ENCODE results near the gene GPR55. TPM values are rescaled to one million over a fixed set of nuclear protein-coding genes. Genes with fewer than 3 reads are reported as not detected.

Gene GPR55
- total RNA-seq, 1 donor from 2014 or later: not detected

GRCh38 chr2:230922951-230923717 is 1.9 kb downstream of the GPR55 start:
- DNase-seq (ENCODE audit: low spot score in 2 of 2) (no peak), FAIRE-seq (no peak)

- FAIRE-seq (no peak), DNase-seq (ENCODE audit: low spot score in 2 of 2) (no peak)
Observed at GRCh38 chr2:230921806-230922595, 3.0 kb downstream of the GPR55 start.

GRCh38 chr2:230920167-230920566 is 4.9 kb downstream of the GPR55 start:
- no peak for DNase-seq (ENCODE audit: low spot score in 2 of 2)
- FAIRE-seq: no peak

DNA sequence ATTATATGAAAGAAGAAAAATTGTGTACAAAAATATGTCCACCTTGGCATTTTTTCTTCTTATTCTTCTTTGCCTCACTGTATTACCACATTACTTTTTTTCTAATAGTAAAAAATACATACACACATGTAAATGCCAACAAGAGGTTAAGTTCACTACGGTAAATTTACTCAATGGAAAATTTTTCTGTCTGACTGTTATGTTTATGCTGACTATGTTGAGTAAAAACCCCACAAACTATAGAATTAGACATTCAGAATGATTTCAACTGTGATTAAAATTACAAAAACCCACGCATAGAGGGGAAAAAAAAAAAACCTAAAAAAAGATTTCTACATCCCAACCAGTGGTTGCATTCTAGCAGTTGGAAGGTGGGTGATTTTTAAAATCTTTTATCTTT is 5.4 kb downstream of the GPR55 start:
- no peak for DNase-seq (ENCODE audit: low spot score in 2 of 2)
- no peak for FAIRE-seq

DNA sequence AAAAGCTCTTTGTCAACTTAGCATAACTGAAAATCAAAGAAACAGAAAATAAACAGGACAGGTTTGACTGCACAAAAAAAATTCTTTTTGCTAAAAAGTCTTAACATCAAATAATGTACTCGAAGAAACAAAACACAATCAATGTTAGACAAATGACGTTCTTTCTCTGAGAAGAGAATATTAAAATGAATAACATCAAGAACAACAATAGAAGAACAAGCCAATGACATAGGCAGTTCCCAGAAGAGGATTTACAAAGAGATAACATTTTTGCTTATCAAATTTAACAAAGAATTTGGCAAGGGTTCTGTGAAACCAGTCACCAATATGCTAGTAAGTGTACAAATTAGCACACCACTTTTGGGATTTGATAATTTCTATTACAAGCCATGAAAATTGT is 5.8 kb downstream of the GPR55 start:
- no peak for DNase-seq (ENCODE audit: low spot score in 2 of 2)
- no peak for FAIRE-seq

DNA sequence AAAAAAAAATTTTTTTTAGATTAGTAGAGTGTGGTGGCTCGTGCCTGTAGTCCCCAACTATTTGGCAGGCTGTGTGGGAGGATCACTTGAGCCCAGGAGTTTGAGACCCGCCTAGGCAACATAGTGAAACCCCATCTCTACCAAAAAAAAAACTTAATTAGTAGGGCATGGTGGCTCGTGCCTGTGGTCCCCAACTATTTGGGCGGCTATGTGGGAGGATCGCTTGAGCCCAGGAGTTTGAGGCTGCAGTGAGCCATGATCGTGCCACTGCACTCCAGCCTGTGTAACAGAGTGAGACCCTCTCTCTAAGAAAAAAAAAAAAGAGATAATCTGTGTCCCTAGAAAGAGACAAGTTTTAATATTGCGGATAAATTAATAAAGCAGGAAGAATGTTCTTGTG is 8.8 kb downstream of the GPR55 start:
- DNase-seq (ENCODE audit: low spot score in 2 of 2) (no peak), FAIRE-seq (no peak)

DNA sequence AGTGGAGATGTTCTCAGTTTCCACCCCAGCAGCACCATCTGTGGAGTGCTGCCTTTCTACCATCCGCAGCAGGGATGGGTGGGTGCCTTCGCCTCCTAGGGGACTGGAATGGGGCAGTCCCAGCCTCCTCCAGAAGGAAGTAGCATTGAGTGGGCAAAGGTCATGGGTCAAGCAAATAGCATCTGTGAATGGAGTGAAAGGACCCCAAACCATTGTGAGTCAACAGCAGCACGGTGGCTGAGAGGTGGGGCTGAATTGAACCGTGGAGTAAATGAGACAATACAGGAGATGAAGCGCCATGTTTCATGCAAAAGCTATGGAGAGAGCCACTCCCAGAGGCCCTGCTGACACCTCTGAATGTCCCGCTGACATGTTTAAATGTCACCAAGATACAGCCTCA is 9.7 kb downstream of the GPR55 start:
- FAIRE-seq (no peak), DNase-seq (ENCODE audit: low spot score in 2 of 2) (no peak)

- no peak for FAIRE-seq
- no peak for DNase-seq (ENCODE audit: low spot score in 2 of 2)
Observed at GRCh38 chr2:230914886-230915285, 10.2 kb downstream of the GPR55 start.

- FAIRE-seq: no peak
Observed at GRCh38 chr2:230913406-230914143, 11.5 kb downstream of the GPR55 start.

DNA sequence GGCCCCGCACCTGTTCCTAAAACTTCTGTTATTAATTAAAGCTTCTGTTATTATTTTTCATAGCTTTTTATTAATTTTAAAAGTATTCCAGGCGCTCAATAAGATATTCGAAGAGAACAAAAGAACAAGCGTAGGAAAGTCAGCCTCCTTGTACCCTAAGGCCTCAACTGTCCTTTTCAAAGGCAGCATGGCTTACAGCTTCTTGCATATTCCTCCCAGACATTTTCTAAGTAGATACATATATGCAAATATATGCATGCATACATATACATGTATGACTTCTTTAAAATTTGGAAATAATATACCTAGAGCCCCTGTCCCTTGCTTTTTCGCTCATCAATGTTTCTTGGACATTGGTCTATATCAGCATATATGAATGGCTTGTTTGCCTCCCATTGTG is 12.3 kb downstream of the GPR55 start:
- DNase-seq (ENCODE audit: low spot score in 2 of 2): no peak
- FAIRE-seq: no peak

More at GRCh38 chr2:230913406-230914143, 11.5 kb downstream of the GPR55 start:
- DNase-seq (ENCODE audit: low spot score in 2 of 2): peak in 1 of 2 donors; percentile 58

DNA sequence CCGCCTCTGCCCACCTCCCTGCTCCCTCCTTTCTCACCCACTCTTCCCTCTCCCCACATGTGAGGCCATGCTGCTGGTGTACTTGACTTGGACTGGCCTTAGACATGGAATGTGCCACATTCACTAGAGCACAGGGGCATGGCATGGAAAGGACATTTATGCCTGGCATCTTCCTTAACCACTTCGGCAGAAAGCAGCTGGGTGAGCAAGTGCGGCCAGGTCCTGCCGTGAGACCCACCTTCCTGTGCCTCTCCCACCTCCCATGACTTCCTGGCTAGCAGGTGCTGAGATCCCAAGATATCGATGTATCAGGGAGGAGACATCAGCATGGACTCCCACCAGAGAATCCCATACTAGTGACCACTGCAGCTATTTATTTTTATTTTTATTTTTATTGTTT is 13.0 kb downstream of the GPR55 start:
- no peak for FAIRE-seq

DNA sequence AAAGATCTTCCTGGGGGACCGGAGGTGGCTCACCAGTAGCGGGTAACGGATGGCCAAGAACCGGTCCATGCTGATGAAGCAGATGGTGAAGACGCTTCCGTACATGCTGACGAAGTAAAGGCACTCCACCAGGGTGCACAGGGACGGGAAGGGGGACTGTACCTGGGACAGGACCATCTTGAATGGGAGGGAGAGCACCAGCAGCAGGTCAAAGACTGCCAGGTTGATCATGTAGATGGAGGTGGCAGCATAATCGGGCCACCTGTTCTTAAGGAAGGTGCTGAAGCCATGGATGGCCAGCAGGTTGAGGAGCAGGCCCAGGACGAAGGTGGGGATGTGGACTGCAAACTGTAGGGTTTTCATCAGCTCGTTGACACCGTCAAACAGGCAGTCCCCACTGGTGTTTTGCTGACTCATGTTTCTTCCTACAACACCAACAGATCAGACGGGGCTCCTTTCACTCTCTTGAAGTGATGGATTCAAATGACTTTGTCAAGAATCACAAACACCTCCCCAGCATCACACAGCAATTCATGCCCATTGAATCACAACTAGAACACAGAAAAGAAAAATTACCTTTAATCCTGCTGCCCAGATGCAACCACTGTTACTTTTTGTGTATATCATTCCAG is 14.4 kb downstream of the GPR55 start:
- no peak for DNase-seq (ENCODE audit: low spot score in 2 of 2)
- FAIRE-seq: no peak

More for the DNA sequence above, 13.0 kb downstream of the GPR55 start:
- DNase-seq (ENCODE audit: low spot score in 2 of 2): no peak

DNA sequence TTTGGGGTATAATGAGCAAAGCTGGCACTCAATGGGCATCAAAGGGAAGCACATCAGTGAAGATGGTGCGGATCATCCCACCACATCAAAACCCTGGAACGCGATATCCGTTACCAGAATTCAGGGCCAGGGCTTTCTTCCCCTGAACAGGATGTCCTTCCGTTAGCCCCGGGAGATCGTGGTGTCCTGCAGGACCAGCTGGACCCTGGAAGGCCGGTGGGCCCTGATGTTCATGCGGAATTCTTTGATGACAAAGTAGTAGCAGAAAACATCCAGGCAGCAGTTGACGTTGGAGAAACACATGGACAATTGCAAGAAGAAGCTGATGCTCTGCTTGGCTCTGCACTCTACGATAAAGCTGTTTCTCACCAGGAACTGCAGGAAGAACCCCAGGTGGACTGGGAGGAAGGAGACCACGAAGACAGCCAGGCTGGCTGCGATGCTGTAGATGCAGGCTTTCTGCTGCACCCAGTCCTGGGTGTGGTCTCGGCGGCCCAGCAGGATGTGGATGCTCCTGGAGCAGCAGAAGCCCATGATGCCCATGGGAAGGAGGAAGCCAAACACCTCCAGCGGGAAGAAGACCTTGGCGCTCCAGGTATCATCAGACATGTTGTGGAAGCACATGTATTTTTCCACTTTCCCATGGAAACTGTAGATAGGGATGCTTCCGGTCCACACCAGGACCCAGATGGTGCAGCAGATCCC is 15.0 kb downstream of the GPR55 start:
- FAIRE-seq: no peak
- DNase-seq (ENCODE audit: low spot score in 2 of 2): no peak

DNA sequence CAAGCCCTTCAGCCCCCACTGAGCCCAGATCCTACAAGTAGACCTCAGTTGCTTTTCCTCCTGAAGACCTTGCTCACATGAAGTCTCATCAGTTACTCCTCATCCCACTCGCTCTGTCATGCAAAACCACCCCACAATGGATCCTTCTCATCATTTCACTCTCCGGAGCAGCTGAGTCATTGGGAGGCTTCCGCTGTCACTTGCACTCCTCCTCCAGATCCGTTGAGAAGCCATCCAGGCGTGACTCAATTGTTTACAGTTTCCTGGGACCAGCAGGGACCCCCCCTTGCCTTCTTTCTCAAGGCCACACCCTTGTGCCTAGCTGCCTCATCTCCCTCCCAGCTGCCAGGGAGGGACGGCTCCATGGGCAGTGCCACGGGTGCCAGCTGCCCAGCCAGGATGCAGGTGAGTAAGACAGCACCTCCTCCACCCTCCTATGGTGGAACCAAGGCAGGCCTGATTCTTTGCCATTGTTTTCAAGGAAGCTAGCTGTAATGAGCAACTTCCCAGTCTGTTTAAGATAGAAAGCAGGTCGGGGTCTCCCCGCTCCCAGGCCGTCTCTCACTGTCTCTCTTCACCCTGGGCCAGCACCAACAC is 16.3 kb downstream of the GPR55 start:
- FAIRE-seq: no peak
- no peak for DNase-seq (ENCODE audit: low spot score in 2 of 2)

DNA sequence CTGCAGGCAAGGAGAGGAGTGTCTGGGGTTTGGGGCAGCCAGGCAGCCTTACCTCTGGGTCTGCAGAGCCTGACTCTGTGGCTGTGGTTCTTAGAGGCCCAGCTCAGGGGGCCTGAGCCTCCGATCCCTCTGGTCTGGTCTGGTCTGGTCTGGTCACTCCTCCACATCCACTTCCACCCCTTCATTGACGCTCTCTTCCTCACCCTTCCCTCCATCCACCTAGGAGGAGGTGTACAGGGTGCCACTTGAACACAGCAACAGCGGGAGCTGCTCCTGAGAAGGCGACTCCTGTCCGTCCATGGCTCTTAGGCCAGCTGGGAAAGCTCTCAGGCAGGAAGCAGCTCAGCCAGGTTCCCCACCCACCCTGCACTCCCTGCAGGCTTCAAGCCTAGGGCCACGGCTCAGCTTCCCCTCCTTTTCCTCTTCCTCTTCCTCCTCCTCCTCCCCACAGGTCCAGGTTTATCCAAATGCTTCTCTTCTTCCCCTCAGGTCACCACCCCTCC is 16.9 kb downstream of the GPR55 start:
- FAIRE-seq (no peak), DNase-seq (ENCODE audit: low spot score in 2 of 2) (no peak)

- FAIRE-seq: no peak
- DNase-seq (ENCODE audit: low spot score in 2 of 2): no peak
Observed at GRCh38 chr2:230907361-230908091, 17.5 kb downstream of the GPR55 start.

DNA sequence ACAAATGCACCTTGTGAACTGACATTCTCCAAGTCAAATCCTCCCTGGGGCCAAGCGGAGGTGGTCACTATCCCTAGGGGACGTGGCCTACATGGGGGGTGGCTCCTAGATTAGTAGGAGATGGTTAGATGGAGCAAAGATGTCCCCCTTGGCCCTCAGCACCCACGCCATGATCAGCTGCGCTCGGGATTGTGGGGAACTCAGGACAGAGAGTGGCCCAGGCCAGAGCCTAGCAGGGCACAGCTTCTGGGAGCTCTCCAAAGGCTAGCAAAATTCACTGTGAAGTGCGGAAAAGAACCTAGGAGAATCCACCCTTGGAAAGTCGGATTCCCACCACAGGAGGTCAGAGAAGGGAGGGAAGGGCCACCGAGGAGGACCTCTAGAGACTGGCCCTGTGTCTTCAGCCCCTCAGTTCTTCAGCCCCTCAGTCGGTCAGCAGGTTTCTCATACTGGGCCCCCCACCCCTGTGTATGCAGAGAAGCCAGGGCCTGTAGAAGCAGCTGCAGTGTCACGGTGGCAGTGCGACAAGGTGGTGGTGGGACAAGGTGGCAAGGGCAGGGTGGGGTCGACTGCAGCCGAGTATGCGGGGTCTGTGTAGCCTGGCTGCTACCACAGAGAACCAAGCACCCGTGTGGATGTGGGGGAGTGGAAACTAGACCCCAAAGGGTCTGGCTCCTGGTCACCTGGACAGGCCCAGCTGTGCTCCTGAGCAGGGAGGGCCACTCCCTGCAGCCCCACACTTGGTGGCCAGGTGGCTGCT is 18.4 kb downstream of the GPR55 start:
- no peak for DNase-seq (ENCODE audit: low spot score in 2 of 2)
- FAIRE-seq: no peak

Measured in frontal cortex (tissue), 4 donors.